Astrocyte (in vitro differentiated cells and primary cell): Measurements from ENCODE around the gene PRKCD.

ENCODE experiments used
- CTCF ChIP-seq: IDR thresholded peaks from 2 replicates; pipeline ENCODE4 v1.5.1; 2011; ENCODE audit warnings: low read depth, mild to moderate bottlenecking, inconsistent platforms, low read length, moderate library complexity; ENCODE audit not compliant: insufficient read depth
- EZH2 ChIP-seq: IDR thresholded peaks from 2 replicates; pipeline ENCODE4 v1.6.1; 2012; ENCODE audit warnings: mild to moderate bottlenecking, low read length, inconsistent platforms; ENCODE audit not compliant: insufficient read depth

GRCh38 chr3:53169045-53169831, 8.2 kb downstream of the PRKCD start:
- TF ChIP-seq EZH2 = no peak
- TF ChIP-seq CTCF = no peak
